ENCODE data around the gene DSG1. TPM values are rescaled to one million over a fixed set of nuclear protein-coding genes. Genes with fewer than 3 reads are reported as not detected.

The DSG1 gene
- total RNA-seq, 1 donor from 2014 or later: not detected

- peaks cover 19% of the 10 kb centered on the region for H3K27me3 Mint-ChIP-seq (ENCODE audit: unreplicated experiment)
- H3K4me1 Mint-ChIP-seq (ENCODE audit: unreplicated experiment): no peaks in the 10 kb centered on the region
- H3K9me3 Mint-ChIP-seq (ENCODE audit: unreplicated experiment): peaks cover 26% of the 10 kb centered on the region
- no peak overlapping the region for H3K27ac Mint-ChIP-seq (ENCODE audit: unreplicated experiment)
- TF ChIP-seq CTCF (IDR thresholded peaks at IDR 0.05): no peak
- DNase-seq (ENCODE audit: extremely low spot score, unreplicated experiment): no peak
- no peak overlapping the region for H3K4me3 Mint-ChIP-seq (ENCODE audit: unreplicated experiment)
- peaks cover 5% of the 10 kb centered on the region for H3K36me3 Mint-ChIP-seq (ENCODE audit: unreplicated experiment)
Observed at GRCh38 chr18:31291688-31292087, 26.3 kb upstream of the DSG1 start.

GRCh38 chr18:31294199-31294747, 23.7 kb upstream of the DSG1 start:
- Mint-ChIP-seq H3K27me3 (ENCODE audit: unreplicated experiment) (peaks cover 19% of the 10 kb centered on the region), H3K9me3 (ENCODE audit: unreplicated experiment) (peaks cover 17% of the 10 kb centered on the region), H3K4me1 (ENCODE audit: unreplicated experiment) (no peaks in the 10 kb centered on the region), H3K36me3 (ENCODE audit: unreplicated experiment) (peaks cover 5% of the 10 kb centered on the region), H3K4me3 (ENCODE audit: unreplicated experiment) (no peak overlapping the region), H3K27ac (ENCODE audit: unreplicated experiment) (no peak overlapping the region)
- no peak for DNase-seq (ENCODE audit: extremely low spot score, unreplicated experiment)
- no peak for TF ChIP-seq CTCF (IDR thresholded peaks at IDR 0.05)

- H3K36me3 Mint-ChIP-seq (ENCODE audit: unreplicated experiment): no peaks in the 10 kb centered on the region
- DNase-seq (ENCODE audit: extremely low spot score, unreplicated experiment): no peak
- H3K27me3 Mint-ChIP-seq (ENCODE audit: unreplicated experiment): peaks cover 14% of the 10 kb centered on the region
- H3K4me3 Mint-ChIP-seq (ENCODE audit: unreplicated experiment): no peak overlapping the region
- no peak overlapping the region for H3K27ac Mint-ChIP-seq (ENCODE audit: unreplicated experiment)
- peaks cover 16% of the 10 kb centered on the region for H3K4me1 Mint-ChIP-seq (ENCODE audit: unreplicated experiment)
- TF ChIP-seq CTCF (IDR thresholded peaks at IDR 0.05): no peak
- H3K9me3 Mint-ChIP-seq (ENCODE audit: unreplicated experiment): peaks cover 1% of the 10 kb centered on the region
Observed at GRCh38 chr18:31297248-31297647, 20.7 kb upstream of the DSG1 start.

GRCh38 chr18:31301201-31301655, 16.7 kb upstream of the DSG1 start:
- H3K36me3 Mint-ChIP-seq (ENCODE audit: unreplicated experiment): no peaks in the 10 kb centered on the region
- H3K27ac Mint-ChIP-seq (ENCODE audit: unreplicated experiment): no peak overlapping the region
- H3K27me3 Mint-ChIP-seq (ENCODE audit: unreplicated experiment): no peaks in the 10 kb centered on the region
- TF ChIP-seq CTCF (IDR thresholded peaks at IDR 0.05): no peak
- no peaks in the 10 kb centered on the region for H3K9me3 Mint-ChIP-seq (ENCODE audit: unreplicated experiment)
- peaks cover 32% of the 10 kb centered on the region for H3K4me1 Mint-ChIP-seq (ENCODE audit: unreplicated experiment)
- DNase-seq (ENCODE audit: extremely low spot score, unreplicated experiment): no peak
- H3K4me3 Mint-ChIP-seq (ENCODE audit: unreplicated experiment): no peak overlapping the region

- no peak for DNase-seq (ENCODE audit: extremely low spot score, unreplicated experiment)
- no peak overlapping the region for H3K4me3 Mint-ChIP-seq (ENCODE audit: unreplicated experiment)
- H3K27ac Mint-ChIP-seq (ENCODE audit: unreplicated experiment): no peak overlapping the region
- TF ChIP-seq CTCF (IDR thresholded peaks at IDR 0.05): no peak
- no peaks in the 10 kb centered on the region for H3K27me3 Mint-ChIP-seq (ENCODE audit: unreplicated experiment)
- peaks cover 32% of the 10 kb centered on the region for H3K4me1 Mint-ChIP-seq (ENCODE audit: unreplicated experiment)
- no peaks in the 10 kb centered on the region for H3K36me3 Mint-ChIP-seq (ENCODE audit: unreplicated experiment)
- H3K9me3 Mint-ChIP-seq (ENCODE audit: unreplicated experiment): no peaks in the 10 kb centered on the region
Observed at GRCh38 chr18:31302991-31303390, 15.0 kb upstream of the DSG1 start.
